DOHH2 (cell line): ENCODE data around the gene WDR33.
"Not testable (repeated sequence)": the region's sequence is repeated elsewhere in the genome, so short reads cannot be mapped to it uniquely, and the experiment has no call there.

Experiments
- H3F3A ChIP-seq: fragments of 200-600 bp; sonication (generic), shearing (Covaris generic); 2 replicates; pipeline ENCODE4 v1.6.0; 2016; ENCODE audit warnings: antibody characterized with exemption, mild to moderate bottlenecking; ENCODE audit not compliant: control insufficient read depth, insufficient read depth
- H3K27ac ChIP-seq: fragments of 200-600 bp; sonication (generic); 2 replicates; pipeline ENCODE4 v1.5.1; 2014; ENCODE audit warnings: low read depth, mild to moderate bottlenecking, low read length, moderate library complexity
- H3K27me3 ChIP-seq: fragments of 200-600 bp; sonication (generic); 2 replicates; pipeline ENCODE4 v1.6.1; 2014; ENCODE audit warnings: mild to moderate bottlenecking, low read length, mixed read lengths; ENCODE audit not compliant: control insufficient read depth
- H3K36me3 ChIP-seq: fragments of 200-600 bp; sonication (generic); 2 replicates; pipeline ENCODE4 v1.6.1; 2014; ENCODE audit warnings: mild to moderate bottlenecking, low read length, moderate library complexity, mixed read lengths; ENCODE audit not compliant: control insufficient read depth
- H3K4me1 ChIP-seq: fragments of 200-600 bp; sonication (generic); 2 replicates; pipeline ENCODE4 v1.6.1; 2014; ENCODE audit warnings: mild to moderate bottlenecking, low read length, mixed read lengths; ENCODE audit not compliant: control insufficient read depth
- H3K4me2 ChIP-seq: fragments of 200-600 bp; sonication (generic); 2 replicates; pipeline ENCODE4 v1.6.0; 2014; ENCODE audit warnings: mild to moderate bottlenecking, low read length, moderate library complexity
- H3K4me3 ChIP-seq: fragments of 200-600 bp; sonication (generic); 2 replicates; pipeline ENCODE4 v1.5.1; 2014; ENCODE audit warnings: mild to moderate bottlenecking, low read length, mixed read lengths
- H3K79me2 ChIP-seq: fragments of 200-600 bp; sonication (generic); 2 replicates; pipeline ENCODE4 v1.6.1; 2014; ENCODE audit warnings: mild to moderate bottlenecking, low read length, mixed read lengths; ENCODE audit not compliant: control insufficient read depth
- H3K9me2 ChIP-seq: fragments of 200-600 bp; sonication (generic); replicated peaks from 2 replicates; pipeline ENCODE4 v1.6.1; 2014; ENCODE audit warnings: mild to moderate bottlenecking, low read length, mixed read lengths; ENCODE audit not compliant: control insufficient read depth
- H3K9me3 ChIP-seq: fragments of 200-600 bp; sonication (generic); 2 replicates; pipeline ENCODE4 v1.6.1; 2014; ENCODE audit warnings: antibody characterized with exemption, low read length, mixed read lengths; ENCODE audit not compliant: control insufficient read depth, insufficient read depth
- H4K20me1 ChIP-seq: fragments of 200-600 bp; sonication (generic); 2 replicates; pipeline ENCODE4 v1.6.0; 2014; ENCODE audit warnings: low read depth, mild to moderate bottlenecking, antibody characterized with exemption, low read length, moderate library complexity; ENCODE audit not compliant: control insufficient read depth, insufficient read depth
- EZH2phosphoT487 ChIP-seq: fragments of 200-600 bp; sonication (generic); IDR thresholded peaks from 2 replicates; pipeline ENCODE4 v1.6.1; 2017; ENCODE audit warnings: borderline replicate concordance, mild to moderate bottlenecking, antibody characterized with exemption, low read length, moderate library complexity, mixed read lengths
- TF ChIP-seq, protein P1 (sequence below): fragments of 200-600 bp; sonication (generic); IDR thresholded peaks from one replicate; pipeline ENCODE4 v1.5.1; 2014; ENCODE audit warnings: antibody characterized with exemption, mild to moderate bottlenecking, low read depth, low read length; ENCODE audit not compliant: poor library complexity, severe bottlenecking

WDR33 gene

DNA sequence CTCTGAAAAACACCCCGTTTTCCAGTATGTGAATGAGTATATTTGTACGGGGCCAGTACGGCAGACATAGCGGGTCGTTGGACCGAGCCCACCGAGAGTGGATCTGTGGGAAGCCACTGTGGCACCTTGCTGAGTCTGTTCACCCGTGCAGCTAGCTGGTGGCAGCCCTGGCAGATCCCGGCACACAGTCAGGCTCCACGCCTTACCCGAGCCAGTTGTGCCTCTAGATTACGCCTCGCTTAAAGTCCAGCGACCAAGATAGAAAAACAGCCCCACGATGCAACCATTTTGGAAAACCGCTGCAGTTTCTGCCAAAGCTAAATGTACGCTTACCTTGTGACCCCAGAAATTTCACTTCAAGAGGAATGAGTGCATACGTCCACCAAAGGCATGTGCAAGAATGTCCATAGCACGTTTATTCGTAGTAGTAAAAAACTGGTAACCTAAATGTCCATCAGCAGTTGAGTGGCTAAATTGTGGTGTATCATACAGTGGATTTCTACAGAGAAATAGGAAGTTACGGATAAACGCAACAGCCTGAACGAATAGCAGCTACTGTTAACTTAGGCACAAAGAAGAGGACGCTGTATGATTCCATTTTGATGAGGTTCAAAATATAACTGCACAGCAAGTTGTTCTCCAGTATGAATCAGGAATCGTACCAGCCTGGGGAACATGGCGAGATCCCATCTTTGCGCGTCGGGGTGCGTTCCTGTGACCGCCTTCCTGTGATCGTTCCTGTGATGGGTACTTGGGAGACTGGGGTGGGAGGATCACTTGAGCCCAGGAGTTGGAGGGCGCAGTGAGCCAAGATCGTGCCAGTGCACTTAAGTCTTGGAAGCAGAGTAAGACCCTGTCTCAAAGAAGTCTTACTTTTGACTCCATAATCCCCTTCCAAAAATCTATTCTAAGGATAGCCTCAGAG is 688 bp upstream of the WDR33 start:
- H3K9me2 ChIP-seq, result no peaks in the 10 kb centered on the region
- no peaks in the 10 kb centered on the region for H3F3A ChIP-seq
- peaks cover 54% of the 10 kb centered on the region for H3K4me1 ChIP-seq
- H4K20me1 ChIP-seq, result peaks cover 33% of the 10 kb centered on the region; the same call in 1 of the 2 replicates
- H3K4me3 ChIP-seq, result peak overlapping the region; percentile 85
- peak overlapping the region; percentile 75 for H3K27ac ChIP-seq
- TF ChIP-seq, protein P1, sequence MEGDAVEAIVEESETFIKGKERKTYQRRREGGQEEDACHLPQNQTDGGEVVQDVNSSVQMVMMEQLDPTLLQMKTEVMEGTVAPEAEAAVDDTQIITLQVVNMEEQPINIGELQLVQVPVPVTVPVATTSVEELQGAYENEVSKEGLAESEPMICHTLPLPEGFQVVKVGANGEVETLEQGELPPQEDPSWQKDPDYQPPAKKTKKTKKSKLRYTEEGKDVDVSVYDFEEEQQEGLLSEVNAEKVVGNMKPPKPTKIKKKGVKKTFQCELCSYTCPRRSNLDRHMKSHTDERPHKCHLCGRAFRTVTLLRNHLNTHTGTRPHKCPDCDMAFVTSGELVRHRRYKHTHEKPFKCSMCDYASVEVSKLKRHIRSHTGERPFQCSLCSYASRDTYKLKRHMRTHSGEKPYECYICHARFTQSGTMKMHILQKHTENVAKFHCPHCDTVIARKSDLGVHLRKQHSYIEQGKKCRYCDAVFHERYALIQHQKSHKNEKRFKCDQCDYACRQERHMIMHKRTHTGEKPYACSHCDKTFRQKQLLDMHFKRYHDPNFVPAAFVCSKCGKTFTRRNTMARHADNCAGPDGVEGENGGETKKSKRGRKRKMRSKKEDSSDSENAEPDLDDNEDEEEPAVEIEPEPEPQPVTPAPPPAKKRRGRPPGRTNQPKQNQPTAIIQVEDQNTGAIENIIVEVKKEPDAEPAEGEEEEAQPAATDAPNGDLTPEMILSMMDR, result peak; percentile 41
- no peak for TF ChIP-seq EZH2phosphoT487
- H3K27me3 ChIP-seq, result no peaks in the 10 kb centered on the region
- H3K4me2 ChIP-seq, result peak overlapping the region; percentile 67
- no peaks in the 10 kb centered on the region for H3K9me3 ChIP-seq
- peaks cover 54% of the 10 kb centered on the region for H3K79me2 ChIP-seq
- H3K36me3 ChIP-seq, result peaks cover 39% of the 10 kb centered on the region

DNA sequence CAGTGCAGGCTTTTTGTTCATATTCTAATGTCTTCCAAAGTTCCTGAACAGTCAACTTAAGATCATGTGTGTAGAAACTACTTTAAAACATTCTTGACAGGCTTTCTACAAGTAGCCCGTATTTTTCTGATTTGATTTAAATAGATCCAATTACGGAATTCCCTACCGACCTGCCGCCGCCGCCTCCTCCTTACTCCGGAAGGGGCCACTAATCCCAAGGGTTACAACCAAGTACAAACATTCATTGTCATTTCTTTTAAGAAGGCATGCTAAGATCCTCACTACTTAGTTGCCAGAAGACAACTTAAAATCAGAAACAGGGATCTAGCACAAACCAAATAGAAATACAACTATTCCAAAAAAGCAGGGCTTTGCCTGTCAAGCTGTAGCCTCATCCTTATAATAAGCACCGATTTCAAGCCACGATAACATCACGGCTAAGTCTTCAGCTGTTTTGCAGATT is 784 bp downstream of the WDR33 start:
- Histone ChIP-seq H3K4me2 (peak overlapping the region; percentile 67), H3K4me1 (peaks cover 64% of the 10 kb centered on the region), H3K27ac (peak overlapping the region; percentile 75), H3K9me3 (no peaks in the 10 kb centered on the region), H3K27me3 (no peaks in the 10 kb centered on the region), H3K4me3 (peak overlapping the region; percentile 85), H3K9me2 (no peaks in the 10 kb centered on the region), H4K20me1 (peaks cover 40% of the 10 kb centered on the region; the same call in 1 of the 2 replicates), H3K36me3 (peaks cover 50% of the 10 kb centered on the region), H3F3A (no peaks in the 10 kb centered on the region), H3K79me2 (peaks cover 69% of the 10 kb centered on the region)
- TF ChIP-seq EZH2phosphoT487, result no peak
- TF ChIP-seq, protein P1, result no peak

DNA sequence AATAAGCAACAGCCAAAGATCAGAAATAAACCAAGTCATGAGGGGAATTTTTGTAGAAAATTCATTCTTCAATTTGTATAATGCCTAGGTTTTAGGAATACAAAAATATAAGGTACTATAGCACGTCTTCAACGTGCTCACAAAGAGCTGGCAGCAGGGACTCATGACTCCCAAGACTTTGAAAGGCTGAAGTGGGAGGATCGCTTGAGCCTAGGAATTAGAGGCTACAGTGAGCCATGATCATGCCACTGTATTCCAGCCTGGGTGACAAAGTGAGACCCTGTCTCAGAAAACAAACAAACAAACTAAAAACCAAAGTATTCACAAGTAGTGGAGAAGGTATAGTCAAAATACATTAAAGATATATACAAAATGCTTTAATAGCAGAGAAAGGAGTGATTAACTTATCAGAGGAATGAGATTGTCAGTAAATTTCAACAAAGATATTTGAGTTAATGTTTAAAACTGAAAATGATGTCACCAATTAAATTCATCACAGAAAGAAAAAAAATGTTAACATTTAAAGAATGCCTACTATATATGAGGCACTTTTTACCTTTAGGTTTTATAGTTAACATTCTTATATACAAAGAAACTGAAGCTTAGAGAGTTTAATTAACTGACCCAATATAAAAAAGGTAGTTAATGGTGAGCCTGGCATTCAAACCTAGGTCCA is 3.2 kb downstream of the WDR33 start:
- Histone ChIP-seq H4K20me1 (peaks cover 40% of the 10 kb centered on the region; the same call in 1 of the 2 replicates), H3K79me2 (peaks cover 93% of the 10 kb centered on the region), H3K4me3 (peak overlapping the region; percentile 34), H3K9me3 (no peaks in the 10 kb centered on the region), H3K27me3 (no peaks in the 10 kb centered on the region), H3K4me1 (peaks cover 72% of the 10 kb centered on the region), H3K36me3 (peaks cover 62% of the 10 kb centered on the region), H3K9me2 (no peaks in the 10 kb centered on the region), H3F3A (peaks cover 5% of the 10 kb centered on the region; the same call in 1 of the 2 replicates), H3K27ac (no peak overlapping the region), H3K4me2 (peak overlapping the region; percentile 36)
- no peak for TF ChIP-seq EZH2phosphoT487

DNA sequence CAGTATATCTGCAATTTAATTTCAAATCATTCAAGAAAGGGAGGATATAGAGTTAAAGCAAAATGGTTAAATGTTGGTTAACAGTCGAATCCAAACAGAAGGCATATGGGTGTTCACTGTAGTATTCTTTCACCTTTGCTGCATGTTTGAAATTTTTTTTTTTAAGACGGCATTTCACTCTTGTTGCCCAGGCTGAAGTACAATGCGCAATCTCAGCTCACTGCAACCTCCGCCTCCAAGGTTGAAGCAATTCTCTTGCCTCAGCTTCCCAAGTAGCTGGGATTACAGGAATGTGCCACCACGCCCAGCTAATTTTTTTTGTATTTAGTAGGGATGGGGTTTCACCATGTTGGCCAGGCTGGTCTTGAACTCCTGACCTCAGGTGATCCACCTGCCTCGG is 4.1 kb downstream of the WDR33 start:
- Histone ChIP-seq H3K4me1 (peaks cover 72% of the 10 kb centered on the region), H4K20me1 (peaks cover 43% of the 10 kb centered on the region; the same call in 1 of the 2 replicates), H3K36me3 (peaks cover 66% of the 10 kb centered on the region), H3K79me2 (peaks cover 98% of the 10 kb centered on the region), H3K4me2 (peak overlapping the region; percentile 36), H3K4me3 (peak overlapping the region; percentile 34)
- not testable (repeated sequence) for H3K9me3 ChIP-seq, H3F3A ChIP-seq, H3K9me2 ChIP-seq, H3K27ac ChIP-seq, H3K27me3 ChIP-seq
